ENCODE data around the gene IFT81. TPM values are rescaled to one million over a fixed set of nuclear protein-coding genes. Genes with fewer than 3 reads are reported as not detected.

IFT81 gene
- total RNA-seq, 1 donor from 2014 or later: 7.3 TPM

- intact Hi-C loops (cut with DNase I): no loop called here
Measured at GRCh38 chr12:110243227-110243626, 119.1 kb downstream of the IFT81 start.

GRCh38 chr12:110244372-110244771 is 120.2 kb downstream of the IFT81 start:
- Histone ChIP-seq H3K27ac (no peak overlapping the region), H3K4me3 (no peak overlapping the region), H3K4me1 (peaks cover 9% of the 10 kb centered on the region), H3K27me3 (no peaks in the 10 kb centered on the region), H3K9me3 (no peaks in the 10 kb centered on the region), H3K36me3 (no peaks in the 10 kb centered on the region)
- DNase-seq (no peak), ATAC-seq (no peak)
- intact Hi-C loops (cut with DNase I): no loop called here
- no peak for TF ChIP-seq CTCF (IDR thresholded peaks at IDR 0.05)

More at GRCh38 chr12:110243227-110243626, 119.1 kb downstream of the IFT81 start:
- ATAC-seq (no peak), DNase-seq (no peak)
- no peaks in the 10 kb centered on the region for H3K27me3 ChIP-seq
- no peak overlapping the region for H3K27ac ChIP-seq
- peaks cover 9% of the 10 kb centered on the region for H3K4me1 ChIP-seq
- H3K9me3 ChIP-seq: no peaks in the 10 kb centered on the region
- TF ChIP-seq CTCF (IDR thresholded peaks at IDR 0.05): no peak
- no peak overlapping the region for H3K4me3 ChIP-seq
- no peaks in the 10 kb centered on the region for H3K36me3 ChIP-seq

- no peaks in the 10 kb centered on the region for H3K27me3 ChIP-seq
- no peak overlapping the region for H3K4me3 ChIP-seq
- intact Hi-C loops (cut with DNase I): no loop called here
- no peak overlapping the region for H3K27ac ChIP-seq
- ATAC-seq (no peak), DNase-seq (no peak)
- H3K4me1 ChIP-seq: peaks cover 9% of the 10 kb centered on the region
- no peak for TF ChIP-seq CTCF (IDR thresholded peaks at IDR 0.05)
- no peaks in the 10 kb centered on the region for H3K36me3 ChIP-seq
- no peaks in the 10 kb centered on the region for H3K9me3 ChIP-seq
Measured at GRCh38 chr12:110244829-110245228, 120.7 kb downstream of the IFT81 start.

GRCh38 chr12:110245369-110245772 is 121.2 kb downstream of the IFT81 start:
- intact Hi-C loops (cut with DNase I): no loop called here
- Histone ChIP-seq H3K27me3 (no peaks in the 10 kb centered on the region), H3K27ac (no peak overlapping the region), H3K4me1 (peaks cover 11% of the 10 kb centered on the region), H3K9me3 (no peaks in the 10 kb centered on the region), H3K4me3 (no peak overlapping the region), H3K36me3 (no peaks in the 10 kb centered on the region)
- ATAC-seq (peak; percentile 52), DNase-seq (peak; percentile 68)
- TF ChIP-seq CTCF (IDR thresholded peaks at IDR 0.05): peak; percentile 38

- no peak for TF ChIP-seq CTCF (IDR thresholded peaks at IDR 0.05)
- no peak for ATAC-seq
- no peaks in the 10 kb centered on the region for H3K27me3 ChIP-seq
- peaks cover 11% of the 10 kb centered on the region for H3K4me1 ChIP-seq
- intact Hi-C loops (cut with DNase I): no loop called here
- H3K9me3 ChIP-seq: no peaks in the 10 kb centered on the region
- peak overlapping the region; percentile 78 for H3K27ac ChIP-seq
- no peak for DNase-seq
- H3K4me3 ChIP-seq: no peak overlapping the region
- H3K36me3 ChIP-seq: no peaks in the 10 kb centered on the region
Measured at GRCh38 chr12:110246636-110247339, 122.6 kb downstream of the IFT81 start.

Data from upper lobe of right lung (tissue), 1 donor.